CD4-positive, alpha-beta T cell treated with Interleukin-15 for 1 hour (primary cell): ENCODE measurements around the gene FADD.

Source experiments
- DNase-seq: peaks from one replicate; pipeline ENCODE4 v3.0.0-alpha.2; 2020

The FADD gene

DNA sequence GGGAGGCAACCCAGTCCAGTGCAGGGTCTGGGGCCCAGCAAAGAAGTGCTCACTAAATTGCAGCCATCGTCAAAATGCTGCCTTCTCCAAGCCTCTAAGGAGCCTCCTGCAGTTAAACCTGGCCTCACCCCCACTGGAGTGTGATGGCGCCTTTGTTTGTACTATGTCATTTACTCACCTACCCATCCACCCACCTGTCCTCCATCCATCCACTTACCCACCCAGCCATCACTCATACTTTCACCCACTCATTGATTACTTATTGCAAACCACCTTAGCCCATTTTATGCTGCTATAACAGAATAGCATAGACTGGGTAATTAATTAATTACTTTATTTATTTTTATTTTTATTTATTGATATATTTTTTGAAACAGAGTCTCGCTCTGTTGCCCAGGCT, 38.6 kb downstream of the FADD start:
- no peak for DNase-seq

DNA sequence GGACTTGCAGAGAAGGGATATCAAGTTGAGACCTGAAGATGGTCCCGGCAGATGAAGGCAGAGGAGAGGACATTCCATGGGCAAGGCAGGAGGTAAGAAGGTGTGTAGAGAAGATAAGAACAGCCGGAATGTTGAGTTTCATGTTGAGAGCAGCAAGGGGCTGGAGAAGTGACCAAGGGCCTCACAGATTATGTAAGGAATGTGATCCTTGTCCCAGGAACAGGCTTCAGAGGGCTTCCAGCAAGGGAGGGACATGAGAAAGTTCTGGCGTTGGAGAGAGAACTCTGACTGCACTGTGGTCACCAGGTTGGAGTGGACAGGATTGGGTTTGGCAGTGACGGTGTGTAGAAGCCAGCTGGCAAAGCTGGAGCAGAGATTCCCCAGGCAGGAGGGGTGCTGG, 39.8 kb downstream of the FADD start:
- no peak for DNase-seq

DNA sequence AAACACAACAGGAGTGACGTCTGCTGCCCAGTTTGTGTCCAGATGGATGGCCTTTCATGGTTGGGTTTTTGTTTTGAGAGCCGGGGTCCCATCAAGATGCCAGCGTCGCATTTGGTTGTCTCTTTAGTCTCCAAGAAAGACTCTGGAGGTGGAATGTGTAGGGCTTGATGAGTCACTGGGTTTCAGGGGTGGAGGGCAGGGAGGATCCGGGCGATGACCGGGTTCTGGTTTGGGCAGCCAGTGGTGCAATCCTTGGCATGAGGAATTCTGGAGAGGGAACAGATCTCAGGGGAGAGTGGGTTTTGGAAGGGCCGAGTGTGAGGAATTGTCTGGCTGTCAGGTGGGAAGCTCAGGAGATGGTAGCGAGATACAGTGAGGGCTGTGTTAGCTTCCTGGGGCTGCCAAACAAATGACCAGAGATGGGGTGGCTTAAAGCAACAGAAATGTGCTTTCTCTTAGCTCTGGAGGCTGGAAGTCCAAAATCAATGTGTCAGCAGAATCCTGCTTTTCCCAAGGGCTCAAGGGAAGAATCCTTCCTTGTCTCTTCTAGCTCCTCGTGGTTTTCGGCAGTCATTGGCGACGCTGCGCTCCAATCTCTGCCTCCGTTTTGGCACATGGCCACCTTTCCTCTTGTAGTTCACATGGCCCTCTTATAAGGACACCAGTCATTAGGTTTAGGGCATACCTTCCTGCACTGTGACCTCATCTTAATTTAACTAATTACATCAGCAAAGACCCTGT, 41.0 kb downstream of the FADD start:
- DNase-seq, result no peak

DNA sequence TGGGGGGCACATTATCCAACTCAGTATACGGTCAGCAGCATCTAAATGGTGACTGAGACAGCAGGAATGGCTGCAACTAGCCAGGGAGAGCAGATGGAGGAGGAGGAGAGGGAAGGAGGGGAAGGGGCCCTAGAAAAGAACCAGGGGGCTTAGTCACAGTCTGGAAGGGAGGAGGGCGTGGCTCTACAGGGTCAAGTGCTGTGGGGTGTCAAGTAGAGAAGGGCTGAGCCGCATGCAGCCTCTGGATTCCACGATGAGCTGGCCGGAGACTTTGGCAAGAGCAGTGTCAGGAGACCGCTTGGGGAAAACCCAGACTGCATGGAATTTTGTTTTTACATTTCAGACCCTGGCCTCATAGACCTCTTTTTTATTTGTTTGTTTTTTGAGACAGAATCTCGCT, 41.6 kb downstream of the FADD start:
- DNase-seq, result no peak

DNA sequence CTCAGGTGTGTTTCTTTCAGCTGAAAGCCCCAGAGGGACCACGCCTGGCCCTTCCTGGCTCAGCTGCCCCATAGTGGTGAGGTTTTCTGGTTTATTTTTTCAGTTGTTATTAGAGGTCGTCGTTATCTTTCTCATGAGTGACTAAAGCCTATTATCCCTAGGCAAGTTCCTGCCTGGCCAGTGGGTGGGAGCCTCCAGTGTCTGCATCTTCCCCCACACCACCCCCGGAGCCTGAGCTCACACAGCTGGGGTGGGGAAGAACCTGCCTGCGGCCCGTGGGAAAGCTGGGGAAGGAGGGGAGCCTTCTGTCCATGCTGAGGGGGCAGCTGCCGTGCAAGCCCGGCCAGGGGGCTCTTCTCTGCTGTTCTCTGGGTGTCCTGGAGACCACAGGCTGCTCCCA, 43.1 kb downstream of the FADD start:
- DNase-seq, result no peak

DNA sequence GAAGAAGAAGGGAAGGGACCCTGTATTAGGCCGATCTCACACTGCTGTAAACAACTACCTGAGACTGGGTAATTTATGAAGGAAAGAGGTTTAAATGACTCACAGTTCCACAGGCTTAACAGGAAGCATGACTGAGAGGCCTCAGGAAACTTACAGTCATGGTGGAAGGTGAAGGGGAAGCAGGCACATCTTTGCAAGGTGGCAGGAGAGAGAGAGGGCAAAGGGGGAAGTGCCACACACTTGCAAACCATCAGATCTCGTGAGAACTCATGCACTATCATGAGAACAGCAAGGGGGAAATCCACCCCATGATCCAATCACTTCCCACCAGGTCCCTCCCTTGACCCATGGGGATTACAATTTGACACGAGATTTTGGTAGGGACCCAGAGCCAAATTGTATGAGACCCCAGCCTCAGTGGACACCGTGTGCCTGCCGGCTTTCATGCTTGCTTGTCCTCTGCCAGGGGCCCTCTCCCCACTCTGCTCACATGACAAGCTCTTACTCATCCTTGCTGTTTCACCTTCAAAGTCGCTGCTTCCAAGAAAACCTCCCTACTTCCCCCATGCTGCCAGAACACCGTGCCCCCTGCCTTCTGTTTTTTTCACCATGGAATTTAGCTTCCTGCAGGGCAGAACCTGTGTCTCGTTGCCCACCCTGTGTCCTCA, 44.1 kb downstream of the FADD start:
- no peak for DNase-seq

DNA sequence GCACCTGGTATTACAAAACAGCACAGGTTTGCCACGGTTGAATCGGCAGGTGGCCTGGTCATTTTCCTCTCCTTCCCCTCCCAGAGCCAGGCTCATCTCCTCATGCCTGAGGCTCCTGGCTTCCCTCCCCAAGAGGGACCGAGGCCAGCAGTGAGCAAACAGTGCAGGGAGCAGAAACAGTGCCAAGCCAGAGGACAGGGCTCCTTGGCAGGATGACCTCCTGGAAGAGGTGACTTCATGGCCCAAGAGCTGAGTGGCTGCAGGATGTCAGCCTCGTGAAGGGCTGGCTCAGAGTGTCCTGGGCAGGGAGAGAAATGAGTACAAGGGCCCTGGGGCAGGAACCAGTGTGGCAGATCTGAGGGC, 44.6 kb downstream of the FADD start:
- DNase-seq, result no peak

DNA sequence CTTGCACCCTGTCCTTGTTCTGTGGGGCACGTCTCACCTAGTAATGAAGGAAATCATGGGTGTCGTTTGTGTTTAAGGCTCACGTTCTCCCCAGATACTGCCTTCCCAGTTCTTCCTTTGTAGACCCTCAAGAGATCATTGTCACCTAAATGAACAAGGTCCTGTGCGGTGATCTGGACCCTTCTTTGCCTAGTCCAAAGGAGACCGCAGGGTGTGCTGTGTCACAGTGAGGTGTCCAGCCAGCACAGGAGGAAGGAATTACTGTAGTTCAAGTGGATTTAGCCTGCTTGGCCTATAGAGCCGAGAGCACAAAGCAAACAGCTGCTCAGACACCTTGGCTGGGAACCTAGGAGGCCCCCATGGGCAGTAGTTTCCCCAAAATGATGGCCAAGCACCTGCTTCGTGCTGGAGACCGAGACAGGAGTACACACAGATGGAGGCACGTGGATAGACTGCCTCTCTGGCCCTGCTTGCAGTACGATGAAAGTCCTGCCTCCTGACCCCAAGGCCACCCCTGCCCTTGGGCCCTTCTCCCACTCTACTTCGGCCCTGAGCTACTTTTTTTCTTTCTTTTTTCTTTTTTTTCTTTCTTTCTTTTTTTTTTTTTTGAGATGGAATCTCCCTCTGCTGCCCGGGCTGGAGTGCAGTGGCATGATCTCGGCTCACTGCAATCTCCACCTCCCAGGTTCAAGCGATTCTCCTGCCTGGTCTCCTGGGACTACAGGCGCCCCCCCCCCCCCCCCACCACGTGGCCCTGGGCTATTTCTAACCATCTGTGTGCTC, 48.0 kb downstream of the FADD start:
- no peak for DNase-seq

DNA sequence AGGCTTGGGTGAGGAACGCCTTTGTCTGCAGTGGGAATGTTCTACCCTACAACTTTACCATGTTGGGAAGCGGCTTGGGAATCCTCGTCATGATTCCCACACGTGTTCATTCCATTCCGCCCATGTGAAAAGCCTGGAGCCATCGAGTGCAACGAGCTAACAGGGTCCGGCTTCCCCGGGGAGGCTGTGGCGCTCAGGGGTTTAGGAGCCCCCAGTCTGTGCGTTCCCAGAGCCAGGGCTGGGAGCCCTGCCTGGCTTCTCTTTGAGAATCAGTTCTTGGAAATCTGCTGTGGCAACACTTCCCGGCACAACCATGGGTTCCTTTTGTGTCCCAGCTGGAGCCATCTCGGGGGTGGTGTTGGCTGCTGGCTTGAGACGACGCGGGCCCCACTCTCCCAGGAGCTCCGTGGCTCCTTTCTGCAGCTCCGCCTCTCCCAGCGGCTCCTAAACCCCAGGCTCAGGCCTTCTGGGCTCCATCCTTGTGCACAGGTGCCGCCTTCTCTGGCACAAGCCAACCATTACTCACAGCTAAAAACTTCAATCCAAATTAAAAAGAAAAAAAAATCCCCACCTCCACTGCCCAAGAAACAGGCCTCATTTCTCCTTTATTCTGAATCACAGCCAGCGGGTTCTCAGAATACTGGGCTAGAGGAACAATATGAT, 48.7 kb downstream of the FADD start:
- no peak for DNase-seq

DNA sequence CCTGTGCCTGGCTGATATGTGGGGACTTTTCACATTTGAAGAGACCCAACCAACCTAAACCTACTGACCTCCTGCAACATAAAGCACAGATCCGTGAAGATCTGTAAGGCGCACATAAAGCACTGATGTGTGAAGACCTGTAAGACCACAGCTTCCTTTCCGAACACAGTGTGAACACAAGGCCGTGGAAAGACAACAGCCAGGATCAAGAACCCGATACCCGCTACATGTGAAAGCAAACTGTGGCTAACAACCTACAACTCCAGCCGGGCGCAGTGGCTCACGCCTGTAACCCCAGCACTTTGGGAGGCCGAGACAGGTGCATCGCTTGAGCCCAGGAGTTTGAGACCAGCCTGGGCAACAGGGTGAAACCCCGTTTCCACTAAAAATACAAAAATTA, 49.7 kb downstream of the FADD start:
- no peak for DNase-seq

DNA sequence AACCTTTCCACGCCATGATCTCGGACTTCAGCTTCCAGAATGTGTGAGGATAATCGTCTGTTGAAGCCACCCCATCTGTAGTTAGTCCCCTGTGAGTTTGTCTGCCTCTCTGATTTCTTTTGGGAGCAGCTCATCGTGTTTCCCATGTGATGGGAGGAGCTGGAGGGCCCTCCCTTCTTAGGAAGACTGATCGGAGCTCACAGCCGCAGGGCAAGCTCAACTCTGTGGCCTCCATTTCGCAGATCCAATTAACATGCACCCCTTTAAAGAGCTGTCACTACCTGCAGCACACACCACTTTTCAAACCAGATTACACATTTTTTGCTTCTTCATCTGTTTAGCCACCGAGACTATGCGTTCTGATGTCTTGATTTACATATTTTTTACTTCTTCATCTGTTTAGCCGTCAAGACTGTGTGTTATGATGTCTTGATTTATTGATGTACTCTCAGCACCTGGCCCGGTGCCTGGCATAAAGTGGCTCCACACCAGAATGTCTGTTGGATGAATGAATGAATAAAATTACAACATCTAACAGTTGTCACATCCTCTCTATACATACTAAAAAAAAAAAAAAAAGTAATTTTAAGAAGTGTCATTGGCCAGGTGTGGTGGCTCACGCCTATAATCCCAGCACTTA, 52.5 kb downstream of the FADD start:
- no peak for DNase-seq
